Measurements from ENCODE around the gene PGM2L1. TPM values are rescaled to one million over a fixed set of nuclear protein-coding genes. Genes with fewer than 3 reads are reported as not detected.

Gene PGM2L1
- total and polyA plus RNA-seq, 2 of the 13 experiments (the other 11 are each of a cell fraction or from before 2014, with no cell fraction given), result 0.57 to 1.2 TPM

DNA sequence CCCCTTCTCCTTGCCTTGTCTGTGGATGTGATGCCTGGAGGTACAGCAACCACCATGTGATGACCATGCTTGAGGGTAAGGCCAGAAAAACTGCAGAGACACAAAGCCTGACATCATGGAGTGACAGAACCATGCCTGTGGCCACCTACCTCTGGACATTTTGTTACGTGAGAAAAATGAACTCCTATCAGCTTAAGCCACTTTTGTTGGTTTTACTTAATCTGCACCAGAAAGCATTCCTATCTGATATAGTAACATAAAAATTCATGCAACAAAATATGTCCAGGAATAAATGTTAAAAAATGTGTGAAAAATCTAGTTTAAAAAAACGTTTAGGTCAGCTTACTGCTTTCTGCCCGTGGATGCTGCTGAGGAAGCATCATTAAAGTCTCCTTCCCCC lies 44.2 kb downstream of the PGM2L1 start (continued):
- TF ChIP-seq, protein P1, sequence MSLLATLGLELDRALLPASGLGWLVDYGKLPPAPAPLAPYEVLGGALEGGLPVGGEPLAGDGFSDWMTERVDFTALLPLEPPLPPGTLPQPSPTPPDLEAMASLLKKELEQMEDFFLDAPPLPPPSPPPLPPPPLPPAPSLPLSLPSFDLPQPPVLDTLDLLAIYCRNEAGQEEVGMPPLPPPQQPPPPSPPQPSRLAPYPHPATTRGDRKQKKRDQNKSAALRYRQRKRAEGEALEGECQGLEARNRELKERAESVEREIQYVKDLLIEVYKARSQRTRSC (CRISPR knock-in tag; IDR thresholded peaks at IDR 0.05; ENCODE audit: low read depth), result no peak
- TF ChIP-seq JARID2 (CRISPR knock-in tag; IDR thresholded peaks at IDR 0.05; ENCODE audit: insufficient replicate concordance) (no peak), SRF (IDR thresholded peaks at IDR 0.05; ENCODE audit: low read depth, low read length) (no peak)

DNA sequence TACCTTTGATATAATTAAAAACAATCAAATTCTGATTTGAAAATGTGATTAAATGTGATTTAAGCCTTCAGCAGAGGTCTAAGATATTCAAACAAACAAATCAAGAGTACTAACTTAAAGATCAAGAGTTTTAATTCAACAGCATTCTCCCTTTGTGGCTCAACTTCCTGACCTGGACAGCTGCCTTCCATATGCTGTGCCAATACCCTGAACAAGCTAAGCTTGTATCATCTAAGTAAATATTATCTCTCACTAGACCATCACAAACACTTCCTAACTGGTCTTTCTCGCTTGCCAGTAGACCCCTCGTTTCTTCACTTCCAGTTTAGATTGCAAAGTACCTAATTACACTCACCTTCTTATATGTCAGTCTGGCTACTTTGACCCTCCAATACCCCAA lies 50.9 kb downstream of the PGM2L1 start:
- no peak overlapping the region for H3K27ac ChIP-seq (ENCODE audit: extremely low read length, insufficient read depth, low read length)
- no peak for FAIRE-seq
- ATAC-seq, result no peak; the same call in 2 of the 3 replicates
- H4K20me1 ChIP-seq (ENCODE audit: insufficient read depth, low read length), result no peaks in the 10 kb centered on the region
- POLR2A ChIA-PET, result no interaction called here
- BruUV-seq (replicated peaks), result no TSS peak
- no peak overlapping the region for H3K9ac ChIP-seq (ENCODE audit: insufficient read depth, low read depth, low read length)
- no peaks in the 10 kb centered on the region for H3K79me2 ChIP-seq (ENCODE audit: insufficient read depth, low read length)
- intact Hi-C loops (cut with micrococcal nuclease; ENCODE audit: unreplicated experiment) (no loop called here), in situ Hi-C loops (cut with HindIII; ENCODE audit: extremely low pct_ligation_motif_present, low pct_unique_long_range_greater_than_20kb) (no loop called here)
- CTCF ChIA-PET (ENCODE audit: low intra/inter-chr PET ratio, low total read pairs), result no interaction called here
- H3K4me1 ChIP-seq (ENCODE audit: insufficient read depth, low read length), result no peaks in the 10 kb centered on the region
- DNase-seq (ENCODE audit: low spot score), result peak; percentile 32
- no peaks in the 10 kb centered on the region for H3K27me3 ChIP-seq (ENCODE audit: control insufficient read depth in 1 of 2, insufficient read depth in 2 of 2, low read length in 2 of 2)
- no peak overlapping the region for H3K4me3 ChIP-seq (replicated peaks in 1 of 3; ENCODE audit: insufficient read depth in 1 of 3, low read depth in 2 of 3, low read length in 3 of 3)
- H3K36me3 ChIP-seq (replicated peaks in 1 of 2; ENCODE audit: control insufficient read depth in 1 of 2, insufficient read depth in 2 of 2, low read length in 2 of 2), result no peaks in the 10 kb centered on the region
- H3K4me2 ChIP-seq (ENCODE audit: low read depth, low read length), result no peak overlapping the region
- H3K9me3 ChIP-seq (ENCODE audit: low read length), result no peaks in the 10 kb centered on the region
- WGBS (ENCODE audit: low lambda C conversion rate), result 21% methylated on average over 2 of the region's 2 CpGs
- H2AFZ ChIP-seq (ENCODE audit: low read length), result no peak overlapping the region
- TF ChIP-seq NFATC3 (CRISPR knock-in tag; IDR thresholded peaks at IDR 0.05) (no peak), ZNF660 (CRISPR knock-in tag; IDR thresholded peaks at IDR 0.05; ENCODE audit: borderline replicate concordance, low read depth) (no peak), SMAD9 (CRISPR knock-in tag; IDR thresholded peaks at IDR 0.05) (no peak), HOXA3 (CRISPR knock-in tag; IDR thresholded peaks at IDR 0.05) (no peak), GATA4 (IDR thresholded peaks at IDR 0.05; ENCODE audit: borderline replicate concordance, low read depth) (no peak), ZSCAN29 (CRISPR knock-in tag; conservative IDR thresholded peaks at IDR 0.05) (no peak)
- TF ChIP-seq, protein P2, sequence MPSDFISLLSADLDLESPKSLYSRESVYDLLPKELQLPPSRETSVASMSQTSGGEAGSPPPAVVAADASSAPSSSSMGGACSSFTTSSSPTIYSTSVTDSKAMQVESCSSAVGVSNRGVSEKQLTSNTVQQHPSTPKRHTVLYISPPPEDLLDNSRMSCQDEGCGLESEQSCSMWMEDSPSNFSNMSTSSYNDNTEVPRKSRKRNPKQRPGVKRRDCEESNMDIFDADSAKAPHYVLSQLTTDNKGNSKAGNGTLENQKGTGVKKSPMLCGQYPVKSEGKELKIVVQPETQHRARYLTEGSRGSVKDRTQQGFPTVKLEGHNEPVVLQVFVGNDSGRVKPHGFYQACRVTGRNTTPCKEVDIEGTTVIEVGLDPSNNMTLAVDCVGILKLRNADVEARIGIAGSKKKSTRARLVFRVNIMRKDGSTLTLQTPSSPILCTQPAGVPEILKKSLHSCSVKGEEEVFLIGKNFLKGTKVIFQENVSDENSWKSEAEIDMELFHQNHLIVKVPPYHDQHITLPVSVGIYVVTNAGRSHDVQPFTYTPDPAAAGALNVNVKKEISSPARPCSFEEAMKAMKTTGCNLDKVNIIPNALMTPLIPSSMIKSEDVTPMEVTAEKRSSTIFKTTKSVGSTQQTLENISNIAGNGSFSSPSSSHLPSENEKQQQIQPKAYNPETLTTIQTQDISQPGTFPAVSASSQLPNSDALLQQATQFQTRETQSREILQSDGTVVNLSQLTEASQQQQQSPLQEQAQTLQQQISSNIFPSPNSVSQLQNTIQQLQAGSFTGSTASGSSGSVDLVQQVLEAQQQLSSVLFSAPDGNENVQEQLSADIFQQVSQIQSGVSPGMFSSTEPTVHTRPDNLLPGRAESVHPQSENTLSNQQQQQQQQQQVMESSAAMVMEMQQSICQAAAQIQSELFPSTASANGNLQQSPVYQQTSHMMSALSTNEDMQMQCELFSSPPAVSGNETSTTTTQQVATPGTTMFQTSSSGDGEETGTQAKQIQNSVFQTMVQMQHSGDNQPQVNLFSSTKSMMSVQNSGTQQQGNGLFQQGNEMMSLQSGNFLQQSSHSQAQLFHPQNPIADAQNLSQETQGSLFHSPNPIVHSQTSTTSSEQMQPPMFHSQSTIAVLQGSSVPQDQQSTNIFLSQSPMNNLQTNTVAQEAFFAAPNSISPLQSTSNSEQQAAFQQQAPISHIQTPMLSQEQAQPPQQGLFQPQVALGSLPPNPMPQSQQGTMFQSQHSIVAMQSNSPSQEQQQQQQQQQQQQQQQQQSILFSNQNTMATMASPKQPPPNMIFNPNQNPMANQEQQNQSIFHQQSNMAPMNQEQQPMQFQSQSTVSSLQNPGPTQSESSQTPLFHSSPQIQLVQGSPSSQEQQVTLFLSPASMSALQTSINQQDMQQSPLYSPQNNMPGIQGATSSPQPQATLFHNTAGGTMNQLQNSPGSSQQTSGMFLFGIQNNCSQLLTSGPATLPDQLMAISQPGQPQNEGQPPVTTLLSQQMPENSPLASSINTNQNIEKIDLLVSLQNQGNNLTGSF (CRISPR knock-in tag; IDR thresholded peaks at IDR 0.05), result no peak
- TF ChIP-seq, protein P3, sequence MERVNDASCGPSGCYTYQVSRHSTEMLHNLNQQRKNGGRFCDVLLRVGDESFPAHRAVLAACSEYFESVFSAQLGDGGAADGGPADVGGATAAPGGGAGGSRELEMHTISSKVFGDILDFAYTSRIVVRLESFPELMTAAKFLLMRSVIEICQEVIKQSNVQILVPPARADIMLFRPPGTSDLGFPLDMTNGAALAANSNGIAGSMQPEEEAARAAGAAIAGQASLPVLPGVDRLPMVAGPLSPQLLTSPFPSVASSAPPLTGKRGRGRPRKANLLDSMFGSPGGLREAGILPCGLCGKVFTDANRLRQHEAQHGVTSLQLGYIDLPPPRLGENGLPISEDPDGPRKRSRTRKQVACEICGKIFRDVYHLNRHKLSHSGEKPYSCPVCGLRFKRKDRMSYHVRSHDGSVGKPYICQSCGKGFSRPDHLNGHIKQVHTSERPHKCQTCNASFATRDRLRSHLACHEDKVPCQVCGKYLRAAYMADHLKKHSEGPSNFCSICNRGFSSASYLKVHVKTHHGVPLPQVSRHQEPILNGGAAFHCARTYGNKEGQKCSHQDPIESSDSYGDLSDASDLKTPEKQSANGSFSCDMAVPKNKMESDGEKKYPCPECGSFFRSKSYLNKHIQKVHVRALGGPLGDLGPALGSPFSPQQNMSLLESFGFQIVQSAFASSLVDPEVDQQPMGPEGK (CRISPR knock-in tag; IDR thresholded peaks at IDR 0.05), result no peak
- TF ChIP-seq, protein P4, sequence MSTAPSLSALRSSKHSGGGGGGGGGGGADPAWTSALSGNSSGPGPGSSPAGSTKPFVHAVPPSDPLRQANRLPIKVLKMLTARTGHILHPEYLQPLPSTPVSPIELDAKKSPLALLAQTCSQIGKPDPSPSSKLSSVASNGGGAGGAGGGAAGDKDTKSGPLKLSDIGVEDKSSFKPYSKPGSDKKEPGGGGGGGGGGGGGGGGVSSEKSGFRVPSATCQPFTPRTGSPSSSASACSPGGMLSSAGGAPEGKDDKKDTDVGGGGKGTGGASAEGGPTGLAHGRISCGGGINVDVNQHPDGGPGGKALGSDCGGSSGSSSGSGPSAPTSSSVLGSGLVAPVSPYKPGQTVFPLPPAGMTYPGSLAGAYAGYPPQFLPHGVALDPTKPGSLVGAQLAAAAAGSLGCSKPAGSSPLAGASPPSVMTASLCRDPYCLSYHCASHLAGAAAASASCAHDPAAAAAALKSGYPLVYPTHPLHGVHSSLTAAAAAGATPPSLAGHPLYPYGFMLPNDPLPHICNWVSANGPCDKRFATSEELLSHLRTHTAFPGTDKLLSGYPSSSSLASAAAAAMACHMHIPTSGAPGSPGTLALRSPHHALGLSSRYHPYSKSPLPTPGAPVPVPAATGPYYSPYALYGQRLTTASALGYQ (CRISPR knock-in tag; IDR thresholded peaks at IDR 0.05), result no peak
